Stimulated activated CD8-positive, alpha-beta memory T cell treated with anti-CD3 and anti-CD28 coated beads, Interleukin-15, amount 100 ng/mL, for 1 hour (primary cell): ENCODE data around the gene DKC1.
"Not testable (repeated sequence)": the region's sequence is repeated elsewhere in the genome, so short reads cannot be mapped to it uniquely, and the experiment has no call there.

ENCODE experiments used
- DNase-seq: peaks from one replicate; pipeline ENCODE4 v3.0.0-alpha.2; 2020; ENCODE audit warnings: low read depth

DKC1 gene

DNA sequence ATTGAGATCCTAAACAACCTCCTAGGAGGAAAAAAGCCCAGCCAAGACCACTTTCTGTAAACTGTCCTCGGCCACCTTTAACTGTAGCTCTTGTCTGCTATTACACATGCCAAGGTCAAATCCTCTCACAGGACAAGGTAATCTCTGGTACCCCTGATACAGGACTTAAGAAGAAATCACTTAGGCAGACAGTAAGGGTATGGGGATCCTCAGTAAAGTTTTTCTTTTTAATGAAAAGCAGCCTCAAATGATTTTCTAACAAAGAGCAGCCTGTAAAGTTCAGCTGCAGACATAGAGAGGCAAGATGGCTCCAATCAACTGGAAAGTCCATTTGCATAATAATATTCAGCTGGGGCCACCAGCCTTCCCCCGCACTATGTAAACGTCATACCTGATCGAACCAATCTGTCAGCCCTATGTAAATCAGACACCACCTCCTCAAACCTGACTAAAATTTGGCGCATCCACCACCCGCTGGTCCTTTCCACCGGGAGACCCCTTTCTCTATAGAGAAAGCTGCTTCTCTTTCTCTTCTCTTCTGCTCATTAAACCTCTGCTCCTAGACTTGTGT lies 57.2 kb downstream of the DKC1 start:
- DNase-seq, result no peak

GRCh38 chrX:154821523-154821922 lies 58.9 kb downstream of the DKC1 start:
- DNase-seq, result no peak

GRCh38 chrX:154822029-154822428 lies 59.4 kb downstream of the DKC1 start:
- DNase-seq, result no peak

- no peak for DNase-seq
Measured at GRCh38 chrX:154824638-154825037, 62.0 kb downstream of the DKC1 start.

DNA sequence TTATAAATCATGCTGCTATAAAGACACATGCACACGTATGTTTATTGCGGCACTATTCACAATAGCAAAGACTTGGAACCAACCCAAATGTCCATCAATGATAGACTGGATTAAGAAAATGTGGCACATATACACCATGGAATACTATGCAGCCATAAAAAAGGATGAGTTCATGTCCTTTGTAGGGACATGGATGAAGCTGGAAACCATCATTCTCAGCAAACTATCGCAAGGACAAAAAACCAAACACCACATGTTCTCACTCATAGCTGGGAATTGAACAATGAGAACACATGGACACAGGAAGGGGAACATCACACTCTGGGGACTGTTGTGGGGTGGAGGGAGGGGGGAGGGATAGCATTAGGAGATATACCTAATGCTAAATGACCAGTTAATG lies 62.9 kb downstream of the DKC1 start:
- DNase-seq, result not testable (repeated sequence)
